Middle frontal gyrus (tissue), 1 donor: Measurements from ENCODE around the gene EPM2A.

Source experiments
- DNase-seq: peaks from one replicate; pipeline ENCODE4 v3.0.0-alpha.2; 2015; ENCODE audit warnings: low spot score; ENCODE audit errors: extremely low spot score

The EPM2A gene

GRCh38 chr6:145681965-145682364, 53.4 kb downstream of the EPM2A start:
- no peak for DNase-seq

GRCh38 chr6:145673504-145673903, 61.8 kb downstream of the EPM2A start:
- no peak for DNase-seq

GRCh38 chr6:145670311-145670710, 65.0 kb downstream of the EPM2A start:
- DNase-seq: no peak

DNA sequence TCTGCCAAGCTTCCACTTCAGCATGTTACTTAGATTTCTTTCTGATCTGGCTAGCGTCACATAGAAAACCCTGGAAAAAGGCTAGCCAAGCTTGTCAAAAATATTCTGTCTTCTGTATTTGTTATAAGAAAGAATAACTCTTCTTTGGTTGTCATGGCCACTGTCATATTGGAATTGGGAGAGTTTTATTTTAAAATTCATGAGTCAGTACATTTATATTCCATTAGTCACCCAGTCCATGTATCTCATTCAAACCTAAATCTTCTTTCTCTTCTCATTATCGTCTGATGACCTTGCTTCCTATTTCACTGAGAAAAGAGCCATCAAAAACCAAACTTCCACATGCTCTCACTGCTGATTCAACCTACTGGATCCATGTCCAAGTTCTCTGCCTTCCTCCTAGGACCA, 65.7 kb downstream of the EPM2A start:
- no peak for DNase-seq

DNA sequence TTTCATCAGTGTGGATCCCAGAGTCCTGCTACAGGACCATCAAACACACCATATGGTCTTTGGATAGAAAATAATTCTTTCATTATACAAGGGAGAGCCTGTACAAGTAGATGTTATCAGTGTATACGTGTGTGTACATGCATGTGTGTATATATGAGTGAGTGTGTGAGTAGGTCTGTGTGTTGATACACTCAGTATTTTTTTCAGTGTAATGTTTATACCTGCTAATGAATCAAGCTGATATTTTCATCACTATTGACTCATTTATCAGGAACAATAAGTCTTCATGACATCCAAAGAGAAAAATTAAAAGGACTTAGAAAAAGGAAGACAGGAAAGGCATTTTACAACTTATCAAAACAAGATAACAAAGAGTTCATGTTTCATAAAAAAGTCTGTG, 66.5 kb downstream of the EPM2A start:
- DNase-seq: no peak

DNA sequence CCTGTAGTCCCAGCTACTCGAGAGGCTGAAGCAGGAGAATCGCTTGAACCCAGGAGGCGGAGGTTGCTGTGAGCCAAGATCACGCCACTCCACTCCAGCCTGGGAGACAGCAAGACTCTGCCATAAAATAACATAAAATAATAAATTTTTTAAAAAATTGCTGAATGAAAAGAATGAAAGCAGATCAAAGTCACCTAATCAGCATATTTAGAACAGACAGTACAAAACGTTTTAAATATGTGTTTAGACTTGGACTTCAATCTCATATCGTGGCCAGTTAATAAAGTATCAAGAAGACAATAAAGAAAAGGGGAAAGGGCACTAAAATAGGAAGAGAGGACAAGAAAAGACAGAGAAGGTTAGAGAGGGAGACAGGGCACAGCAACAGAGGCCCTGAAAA, 74.6 kb downstream of the EPM2A start:
- DNase-seq: no peak

DNA sequence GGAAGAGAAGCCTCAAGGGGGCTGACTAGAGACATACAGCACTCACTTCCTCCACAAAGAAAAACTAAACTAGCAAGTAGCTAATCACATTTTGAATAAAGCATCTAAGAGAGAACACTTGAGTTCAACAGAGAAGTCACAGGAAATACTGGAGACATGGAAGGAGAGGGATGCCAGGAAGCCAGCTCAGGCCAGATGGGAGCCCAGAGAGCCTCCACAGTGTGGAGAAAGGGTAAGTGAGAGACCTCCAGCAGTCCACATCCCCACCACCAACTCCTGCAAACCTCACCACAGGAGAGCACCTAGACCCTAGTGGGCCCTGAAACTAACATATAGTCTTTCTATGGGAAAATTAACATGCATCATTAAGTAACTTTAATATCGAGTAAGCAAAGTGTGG, 79.2 kb downstream of the EPM2A start:
- no peak for DNase-seq

GRCh38 chr6:145652572-145652971, 82.7 kb downstream of the EPM2A start:
- DNase-seq: no peak

DNA sequence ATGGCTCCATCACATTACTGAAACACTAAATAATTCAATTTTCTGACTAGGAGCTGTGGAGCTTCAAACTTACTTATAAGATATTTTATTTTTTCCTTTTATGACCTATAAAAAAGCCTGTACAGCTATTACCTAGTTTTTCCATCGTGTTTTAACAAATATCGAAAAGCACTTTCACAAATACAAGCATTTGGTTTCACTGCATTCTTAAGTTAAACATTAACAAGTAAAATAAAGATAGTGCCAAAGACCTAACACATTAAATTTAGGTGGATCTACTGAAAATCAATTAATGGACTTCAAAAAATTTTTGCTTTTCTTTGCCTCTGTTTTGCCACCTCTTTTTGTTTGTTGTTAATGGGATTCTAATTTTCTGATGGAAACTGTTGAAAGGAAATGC, 83.3 kb downstream of the EPM2A start:
- no peak for DNase-seq

DNA sequence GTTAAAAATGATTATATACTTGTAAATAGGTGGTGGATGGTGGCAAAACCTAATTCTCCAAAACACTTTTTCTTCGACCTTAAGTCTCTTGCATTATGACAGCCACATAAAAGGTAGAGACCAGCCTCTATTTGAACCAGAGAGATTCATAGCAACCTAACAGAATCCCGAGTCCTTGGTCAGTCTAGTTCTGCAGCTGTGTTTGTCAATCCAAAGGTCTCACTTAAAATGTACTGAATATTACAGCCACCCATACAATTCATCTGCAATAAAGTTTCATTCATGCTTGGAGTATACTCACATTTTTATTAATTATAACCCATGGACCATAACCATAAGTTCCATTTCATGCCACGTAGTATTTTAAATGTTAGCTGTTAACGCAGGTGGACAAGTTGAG, 87.2 kb downstream of the EPM2A start:
- no peak for DNase-seq

GRCh38 chr6:145647602-145648001, 87.7 kb downstream of the EPM2A start:
- DNase-seq: no peak

DNA sequence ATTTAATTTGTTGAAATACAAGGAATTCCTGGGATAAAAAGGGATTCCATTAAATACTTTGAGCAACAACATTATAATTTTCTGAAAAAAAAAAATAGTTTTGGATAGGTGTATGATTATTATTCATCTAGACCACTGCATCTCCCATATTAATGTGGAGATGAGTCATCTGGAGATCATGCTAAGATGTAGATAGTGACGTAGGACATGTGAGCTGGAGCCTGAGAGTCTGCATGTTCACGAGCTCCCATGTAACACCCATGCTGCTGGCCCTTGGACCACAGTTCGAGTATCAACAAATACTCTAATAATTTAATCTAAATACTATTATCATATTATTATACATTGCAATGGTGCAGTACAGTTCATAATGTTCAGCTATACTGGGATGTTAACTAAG, 91.6 kb downstream of the EPM2A start:
- no peak for DNase-seq

- peak; percentile 78 for DNase-seq
Observed at GRCh38 chr6:145633981-145634627, 101.2 kb downstream of the EPM2A start.

DNA sequence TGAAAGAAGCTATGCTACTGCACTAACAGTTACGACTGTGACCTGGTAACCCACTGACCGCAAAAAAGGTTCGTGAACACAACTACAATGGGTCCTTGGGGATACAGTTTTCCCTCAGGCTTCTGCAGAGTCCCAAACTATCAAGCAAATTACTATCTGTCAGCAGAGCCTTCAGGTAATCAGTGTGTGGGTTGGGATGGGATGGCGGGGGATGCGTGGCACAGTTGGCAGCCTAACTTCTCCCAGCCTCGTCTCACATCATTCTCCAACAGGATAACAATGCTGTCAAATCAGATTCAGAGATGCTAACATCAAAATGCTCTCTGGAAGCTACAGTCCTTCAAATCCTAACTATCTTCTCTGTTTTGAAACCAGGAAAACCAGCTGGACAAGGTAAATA, 102.3 kb downstream of the EPM2A start:
- no peak for DNase-seq

GRCh38 chr6:145631374-145631773, 103.9 kb downstream of the EPM2A start:
- DNase-seq: no peak

GRCh38 chr6:145630598-145630997, 104.7 kb downstream of the EPM2A start:
- DNase-seq: no peak

DNA sequence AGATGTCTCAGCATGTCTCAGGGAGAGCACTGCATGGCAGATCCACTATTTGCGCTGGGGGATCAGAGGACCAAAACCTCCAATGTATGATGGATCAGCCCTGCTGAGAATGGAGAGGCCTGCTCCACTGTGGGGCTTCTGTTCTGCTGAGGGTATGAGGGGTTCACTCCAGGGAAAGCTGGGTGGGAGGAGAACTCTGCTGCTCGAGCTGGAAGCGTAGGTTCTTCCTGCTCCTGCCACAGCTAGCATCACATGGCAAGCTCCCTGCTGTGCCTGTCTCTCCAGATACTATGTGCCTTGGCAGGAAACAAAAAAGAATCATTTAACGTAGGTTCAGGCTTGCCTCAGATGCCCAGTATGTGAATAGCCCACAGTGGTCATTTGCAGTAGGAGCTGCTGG, 105.8 kb downstream of the EPM2A start:
- DNase-seq: no peak

- no peak for DNase-seq
Observed at GRCh38 chr6:145627451-145627850, 107.9 kb downstream of the EPM2A start.

DNA sequence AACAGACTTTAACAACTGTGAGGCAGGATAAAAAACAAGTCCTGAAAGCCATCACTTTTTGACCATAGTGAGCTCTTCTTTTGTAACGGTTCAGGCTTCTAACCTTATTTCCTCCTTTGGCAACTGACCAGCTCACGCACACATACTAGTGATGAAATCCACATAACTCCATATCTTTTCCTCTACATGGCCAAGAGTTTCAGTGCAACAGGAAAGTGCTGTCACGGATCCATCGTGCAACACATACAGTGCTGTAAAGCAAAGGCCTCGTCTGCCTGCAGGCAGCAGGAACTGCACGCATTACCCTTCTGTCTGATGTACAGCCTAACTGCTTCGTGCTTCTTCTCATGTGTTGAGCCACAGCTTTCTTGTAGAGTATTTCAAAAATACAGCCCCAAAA, 108.5 kb downstream of the EPM2A start:
- DNase-seq: no peak

GRCh38 chr6:145623231-145623630, 112.1 kb downstream of the EPM2A start:
- no peak for DNase-seq

DNA sequence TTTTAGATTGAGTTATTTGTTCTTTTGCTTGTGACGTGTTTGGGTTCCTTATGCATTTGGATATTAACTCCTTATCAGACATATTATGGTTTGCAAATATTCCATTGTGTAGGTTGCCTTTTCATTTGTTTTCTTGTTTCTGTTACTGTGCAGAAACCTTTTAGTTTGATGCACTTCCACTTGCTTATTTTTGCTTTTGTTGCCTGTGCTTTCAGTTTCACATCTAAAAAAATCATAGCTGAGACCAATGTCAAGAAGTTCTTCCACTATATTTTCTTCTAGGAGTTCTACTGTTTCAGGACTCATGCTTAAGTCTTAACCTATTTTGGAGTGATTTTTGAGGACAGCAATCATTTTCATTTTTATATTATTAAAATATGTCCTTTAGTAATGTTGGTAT, 113.5 kb downstream of the EPM2A start:
- DNase-seq: no peak

- no peak for DNase-seq
Observed at GRCh38 chr6:145620088-145620487, 115.2 kb downstream of the EPM2A start.

DNA sequence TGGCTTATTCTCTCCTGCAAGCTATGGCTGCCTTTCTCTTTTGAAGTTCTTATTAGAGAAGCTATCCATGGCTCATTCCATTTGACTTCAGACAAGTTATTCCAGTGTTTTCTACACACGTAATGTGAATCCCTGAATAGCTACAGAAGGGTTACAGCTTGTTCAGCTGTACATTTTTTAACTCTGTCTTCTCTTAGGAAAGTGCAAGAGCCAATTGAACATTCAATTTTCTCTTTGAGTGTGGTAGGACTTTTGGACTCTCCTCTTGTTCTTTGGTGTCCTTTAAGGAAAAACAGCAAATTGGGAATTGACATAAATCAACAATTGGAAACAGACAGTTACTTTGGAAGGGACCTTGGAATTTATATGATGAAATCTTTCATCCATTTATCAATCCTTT, 125.8 kb downstream of the EPM2A start:
- DNase-seq: no peak

GRCh38 chr6:145608850-145609249, 126.5 kb downstream of the EPM2A start:
- no peak for DNase-seq
